Measurements from ENCODE around the gene DEFB112.

DEFB112 gene, protein sequence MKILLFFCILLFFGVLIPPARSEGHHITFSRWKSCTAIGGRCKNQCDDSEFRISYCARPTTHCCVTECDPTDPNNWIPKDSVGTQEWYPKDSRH

DNA sequence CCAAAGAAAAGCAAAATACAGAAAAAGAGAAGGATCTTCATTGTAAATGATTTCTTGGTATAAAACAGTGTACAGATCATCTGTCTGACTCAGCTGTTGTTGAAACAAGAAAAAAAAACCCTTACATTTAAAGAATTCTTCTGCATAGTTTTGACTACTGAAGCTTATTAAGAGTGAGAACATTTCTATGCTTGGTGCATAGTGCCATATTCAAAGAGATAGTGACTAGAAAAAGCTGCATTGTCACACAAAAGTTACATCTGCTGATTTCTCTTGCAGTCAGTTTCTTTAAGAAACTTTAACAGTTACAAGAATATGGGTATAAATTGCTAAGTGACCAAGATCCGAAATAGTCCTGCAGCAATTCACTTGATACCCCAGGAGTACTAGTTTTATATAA, at the start of gene DEFB112:
Gene DEFB112 (minus strand): TSS at position 101 of the 400 bp plus-strand sequence. CDS start 60 bp downstream, at position 41.
- TF ChIP-seq, protein P1, sequence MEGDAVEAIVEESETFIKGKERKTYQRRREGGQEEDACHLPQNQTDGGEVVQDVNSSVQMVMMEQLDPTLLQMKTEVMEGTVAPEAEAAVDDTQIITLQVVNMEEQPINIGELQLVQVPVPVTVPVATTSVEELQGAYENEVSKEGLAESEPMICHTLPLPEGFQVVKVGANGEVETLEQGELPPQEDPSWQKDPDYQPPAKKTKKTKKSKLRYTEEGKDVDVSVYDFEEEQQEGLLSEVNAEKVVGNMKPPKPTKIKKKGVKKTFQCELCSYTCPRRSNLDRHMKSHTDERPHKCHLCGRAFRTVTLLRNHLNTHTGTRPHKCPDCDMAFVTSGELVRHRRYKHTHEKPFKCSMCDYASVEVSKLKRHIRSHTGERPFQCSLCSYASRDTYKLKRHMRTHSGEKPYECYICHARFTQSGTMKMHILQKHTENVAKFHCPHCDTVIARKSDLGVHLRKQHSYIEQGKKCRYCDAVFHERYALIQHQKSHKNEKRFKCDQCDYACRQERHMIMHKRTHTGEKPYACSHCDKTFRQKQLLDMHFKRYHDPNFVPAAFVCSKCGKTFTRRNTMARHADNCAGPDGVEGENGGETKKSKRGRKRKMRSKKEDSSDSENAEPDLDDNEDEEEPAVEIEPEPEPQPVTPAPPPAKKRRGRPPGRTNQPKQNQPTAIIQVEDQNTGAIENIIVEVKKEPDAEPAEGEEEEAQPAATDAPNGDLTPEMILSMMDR (IDR thresholded peaks at IDR 0.05; ENCODE audit: insufficient read depth, low read depth, low read length, missing control alignments): no peak
- H3K4me3 ChIP-seq (ENCODE audit: low read length): no peak within 1 kb of the TSS
- DNase-seq (ENCODE audit: low read depth): no peak

- TF ChIP-seq, protein P1 (IDR thresholded peaks at IDR 0.05; ENCODE audit: insufficient read depth, low read depth, low read length, missing control alignments): no peak
- DNase-seq (ENCODE audit: low read depth): no peak
- no peak overlapping the region for H3K4me3 ChIP-seq (ENCODE audit: low read length)
Measured at GRCh38 chr6:50098641-50098993, 48.9 kb upstream of the DEFB112 start.

GRCh38 chr6:50097966-50098640, 48.4 kb upstream of the DEFB112 start:
- TF ChIP-seq, protein P1 (IDR thresholded peaks at IDR 0.05; ENCODE audit: insufficient read depth, low read depth, low read length, missing control alignments): no peak
- no peak for DNase-seq (ENCODE audit: low read depth)
- no peak overlapping the region for H3K4me3 ChIP-seq (ENCODE audit: low read length)

- no peak overlapping the region for H3K4me3 ChIP-seq (ENCODE audit: low read length)
- TF ChIP-seq, protein P1 (IDR thresholded peaks at IDR 0.05; ENCODE audit: insufficient read depth, low read depth, low read length, missing control alignments): no peak
- DNase-seq (ENCODE audit: low read depth): no peak
Measured at GRCh38 chr6:50096296-50096695, 46.6 kb upstream of the DEFB112 start.

DNA sequence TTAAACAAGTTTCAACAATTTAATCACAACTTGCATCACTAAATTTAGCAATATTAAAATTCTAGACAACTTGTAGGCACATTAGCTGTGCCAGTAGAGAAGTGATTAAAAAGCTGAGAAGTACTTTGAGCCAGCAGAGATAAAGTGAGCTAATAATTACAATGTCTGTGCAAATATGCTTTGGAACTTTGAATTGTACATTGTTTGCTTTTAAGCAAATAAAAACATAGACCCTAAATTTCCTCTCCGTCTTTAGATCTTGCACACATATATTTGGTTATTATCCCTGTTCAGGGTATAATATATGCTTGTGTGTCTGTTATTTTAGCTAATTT, 44.2 kb upstream of the DEFB112 start:
- TF ChIP-seq, protein P1 (IDR thresholded peaks at IDR 0.05; ENCODE audit: insufficient read depth, low read depth, low read length, missing control alignments): no peak
- no peak for DNase-seq (ENCODE audit: low read depth)
- H3K4me3 ChIP-seq (ENCODE audit: low read length): no peak overlapping the region

GRCh38 chr6:50093116-50093937, 43.6 kb upstream of the DEFB112 start:
- TF ChIP-seq, protein P1 (IDR thresholded peaks at IDR 0.05; ENCODE audit: insufficient read depth, low read depth, low read length, missing control alignments): no peak
- DNase-seq (ENCODE audit: low read depth): no peak

More at GRCh38 chr6:50093116-50093937, 43.6 kb upstream of the DEFB112 start:
- no peak overlapping the region for H3K4me3 ChIP-seq (ENCODE audit: low read length)

Measured in epithelial cell of esophagus (primary cell).